Measurements from ENCODE around the gene KANK3. TPM values are rescaled to one million over a fixed set of nuclear protein-coding genes. Genes with fewer than 3 reads are reported as not detected.

Gene KANK3
- total RNA-seq, 2 donors from 2014 or later = 15.4 to 23.8 TPM

DNA sequence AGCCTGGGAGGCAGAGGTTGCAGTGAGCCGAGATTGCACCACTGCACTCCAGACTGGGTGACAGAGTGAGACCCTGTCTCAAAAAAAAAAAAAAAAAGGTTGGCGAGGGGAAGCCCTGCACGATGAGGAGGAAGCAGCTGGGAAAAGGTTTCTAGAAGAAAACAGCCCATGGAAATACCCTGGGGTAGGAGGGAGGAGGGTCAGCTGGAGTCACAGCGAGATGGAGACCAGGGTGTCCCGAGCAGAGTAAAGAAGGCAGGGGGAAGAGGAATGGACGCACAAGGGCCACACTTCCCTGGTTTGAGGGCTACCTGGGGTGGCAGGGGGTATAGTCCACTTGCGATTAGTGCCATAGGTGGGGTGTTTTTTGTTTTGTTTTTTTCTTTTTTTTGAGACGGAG is 6.4 kb downstream of the KANK3 start:
- TF ChIP-seq POLR2AphosphoS5 (IDR thresholded peaks at IDR 0.05) = no peak
- TF ChIP-seq, protein P1, sequence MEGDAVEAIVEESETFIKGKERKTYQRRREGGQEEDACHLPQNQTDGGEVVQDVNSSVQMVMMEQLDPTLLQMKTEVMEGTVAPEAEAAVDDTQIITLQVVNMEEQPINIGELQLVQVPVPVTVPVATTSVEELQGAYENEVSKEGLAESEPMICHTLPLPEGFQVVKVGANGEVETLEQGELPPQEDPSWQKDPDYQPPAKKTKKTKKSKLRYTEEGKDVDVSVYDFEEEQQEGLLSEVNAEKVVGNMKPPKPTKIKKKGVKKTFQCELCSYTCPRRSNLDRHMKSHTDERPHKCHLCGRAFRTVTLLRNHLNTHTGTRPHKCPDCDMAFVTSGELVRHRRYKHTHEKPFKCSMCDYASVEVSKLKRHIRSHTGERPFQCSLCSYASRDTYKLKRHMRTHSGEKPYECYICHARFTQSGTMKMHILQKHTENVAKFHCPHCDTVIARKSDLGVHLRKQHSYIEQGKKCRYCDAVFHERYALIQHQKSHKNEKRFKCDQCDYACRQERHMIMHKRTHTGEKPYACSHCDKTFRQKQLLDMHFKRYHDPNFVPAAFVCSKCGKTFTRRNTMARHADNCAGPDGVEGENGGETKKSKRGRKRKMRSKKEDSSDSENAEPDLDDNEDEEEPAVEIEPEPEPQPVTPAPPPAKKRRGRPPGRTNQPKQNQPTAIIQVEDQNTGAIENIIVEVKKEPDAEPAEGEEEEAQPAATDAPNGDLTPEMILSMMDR (IDR thresholded peaks at IDR 0.05) = no peak
- no peak for TF ChIP-seq POLR2A (IDR thresholded peaks at IDR 0.05)
- Histone ChIP-seq H3K27ac (no peak overlapping the region), H3K9me3 (no peaks in the 10 kb centered on the region), H3K4me3 (no peak overlapping the region), H3K27me3 (replicated peaks; ENCODE audit: insufficient read depth) (no peaks in the 10 kb centered on the region), H3K36me3 (no peaks in the 10 kb centered on the region), H3K4me1 (replicated peaks) (peaks cover 7% of the 10 kb centered on the region)
- 68% methylated on average over 8 of the region's 8 CpGs for WGBS
- DNase-seq (ENCODE audit: low spot score) = no peak
- intact Hi-C loops (cut with DNase I) = no loop called here

DNA sequence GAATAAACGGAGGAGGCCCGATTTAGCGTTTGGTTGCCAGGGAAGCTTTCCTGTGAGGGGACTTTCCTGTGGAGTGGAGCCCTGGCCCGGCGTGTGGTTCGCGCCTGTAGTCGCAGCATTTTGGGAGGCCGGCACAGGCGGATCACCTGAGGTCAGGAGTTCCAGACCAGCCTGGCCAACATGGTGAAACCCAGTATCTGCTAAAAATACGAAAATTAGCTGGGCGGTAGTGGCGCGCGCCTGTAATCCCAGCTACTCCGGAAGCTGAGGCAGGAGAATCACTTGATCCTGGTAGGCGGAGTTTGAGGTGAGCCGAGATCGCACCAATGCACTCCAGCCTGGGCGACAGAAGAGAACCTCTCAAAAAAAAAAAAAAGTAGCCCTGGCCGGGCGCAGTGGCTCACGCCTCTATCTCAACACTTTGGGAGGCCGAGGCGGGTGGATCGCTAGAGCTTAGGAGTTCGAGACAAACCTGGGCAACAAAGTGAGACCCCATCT is 6.9 kb downstream of the KANK3 start:
- Histone ChIP-seq H3K27me3 (replicated peaks; ENCODE audit: insufficient read depth) (no peaks in the 10 kb centered on the region), H3K36me3 (no peaks in the 10 kb centered on the region), H3K4me1 (replicated peaks) (peaks cover 7% of the 10 kb centered on the region), H3K4me3 (no peak overlapping the region), H3K27ac (no peak overlapping the region), H3K9me3 (no peaks in the 10 kb centered on the region)
- 29% methylated on average over 27 of the region's 27 CpGs for WGBS
- no peak for DNase-seq (ENCODE audit: low spot score)
- TF ChIP-seq POLR2A (IDR thresholded peaks at IDR 0.05) = no peak
- no peak for TF ChIP-seq POLR2AphosphoS5 (IDR thresholded peaks at IDR 0.05)
- TF ChIP-seq, protein P1 (IDR thresholded peaks at IDR 0.05) = no peak
- intact Hi-C loops (cut with DNase I) = no loop called here

DNA sequence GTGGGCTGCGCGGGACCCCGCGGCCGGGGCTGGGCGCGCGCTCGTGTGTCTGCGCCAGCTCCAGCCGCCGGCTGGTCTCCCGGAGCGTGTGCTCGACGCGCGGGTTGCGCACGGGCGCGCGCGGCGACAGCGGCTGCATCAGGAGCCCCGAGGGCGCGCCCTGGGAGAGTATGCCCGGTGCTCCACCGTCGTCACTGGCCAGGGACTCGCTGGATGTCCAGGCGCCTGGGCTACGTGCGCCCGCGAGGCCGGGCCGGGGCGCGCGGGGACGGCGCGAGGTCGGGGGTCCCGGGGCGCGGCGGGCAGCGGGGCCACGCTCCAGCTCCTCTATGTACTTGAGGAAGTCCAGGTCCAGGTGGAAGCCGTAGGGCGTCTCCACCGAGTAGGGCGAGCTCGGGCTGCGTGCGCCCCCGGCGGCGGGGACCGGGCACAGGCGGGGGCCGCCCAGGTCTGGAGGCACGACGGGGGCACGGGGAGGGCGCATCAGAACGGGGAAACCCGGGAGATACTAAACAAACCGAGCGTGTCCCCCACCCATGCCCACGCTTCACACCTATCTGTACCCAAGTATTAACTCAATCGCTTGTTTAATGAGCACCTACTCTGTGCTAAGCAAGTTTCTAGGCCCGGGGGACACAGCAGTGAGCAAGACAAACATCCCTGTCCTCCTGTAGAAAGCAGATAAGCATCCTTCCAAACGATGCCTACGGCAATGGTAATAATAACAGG is 7.6 kb downstream of the KANK3 start:
- intact Hi-C loops (cut with DNase I) = no loop called here
- Histone ChIP-seq H3K36me3 (no peaks in the 10 kb centered on the region), H3K4me3 (peak overlapping the region; percentile 21 to 41), H3K4me1 (replicated peaks) (peaks cover 2% of the 10 kb centered on the region), H3K27me3 (replicated peaks; ENCODE audit: insufficient read depth) (no peaks in the 10 kb centered on the region), H3K9me3 (no peaks in the 10 kb centered on the region), H3K27ac (peak overlapping the region in 1 of 2 donors; percentile 23)
- 12% methylated on average over 46 of the region's 79 CpGs for whole genome bisulfite sequencing
- DNase-seq (ENCODE audit: low spot score) = no peak
- TF ChIP-seq, protein P1 (IDR thresholded peaks at IDR 0.05) = no peak

DNA sequence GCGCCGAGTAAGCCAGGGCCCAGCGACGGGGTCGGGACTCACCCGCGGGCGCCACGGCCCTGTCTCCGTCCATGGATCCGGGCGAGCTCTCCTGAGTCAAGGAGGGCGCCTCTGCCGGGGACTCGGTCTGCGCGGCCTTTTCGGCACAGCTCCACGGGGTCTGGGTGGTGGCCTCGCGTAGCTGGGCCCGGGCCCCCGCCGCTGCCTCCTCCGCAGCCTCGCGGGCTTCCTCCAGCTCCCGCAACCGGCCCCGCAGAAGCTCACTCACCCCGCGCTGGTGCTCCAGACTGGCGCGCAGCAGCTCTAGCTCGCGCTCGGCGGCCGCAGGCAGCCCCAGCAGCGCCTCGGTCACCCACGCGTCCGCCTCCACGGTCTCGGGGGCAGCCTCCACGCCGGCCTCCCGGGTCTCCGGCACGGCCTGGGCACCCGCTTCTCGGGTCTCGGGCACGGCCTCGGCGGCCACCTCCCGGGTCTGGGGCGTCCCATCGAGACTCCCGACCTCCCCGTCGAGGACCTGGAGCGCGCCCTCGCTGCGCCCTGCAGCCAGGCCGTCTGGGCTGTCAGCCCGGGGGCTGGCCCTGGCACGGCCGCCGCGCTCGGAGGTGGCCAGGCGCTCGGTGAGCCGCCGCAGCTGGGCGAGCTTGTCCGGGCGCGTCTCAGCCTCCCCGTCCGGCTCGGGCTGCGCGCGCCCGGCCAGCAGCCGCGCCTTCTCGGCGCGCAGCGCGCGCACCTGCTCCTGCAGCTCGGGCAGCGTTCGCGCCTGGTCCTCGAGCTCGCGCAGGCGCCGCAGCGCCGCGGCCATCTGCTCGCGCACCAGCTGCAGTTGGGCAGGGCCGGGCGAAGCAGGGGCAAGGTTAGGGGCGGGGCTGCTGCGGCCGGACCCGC is 8.4 kb downstream of the KANK3 start:
- intact Hi-C loops (cut with DNase I) = no loop called here
- Histone ChIP-seq H3K36me3 (no peaks in the 10 kb centered on the region), H3K4me3 (peak overlapping the region; percentile 21 to 41), H3K27me3 (replicated peaks; ENCODE audit: insufficient read depth) (no peaks in the 10 kb centered on the region), H3K4me1 (replicated peaks) (no peaks in the 10 kb centered on the region), H3K9me3 (no peaks in the 10 kb centered on the region), H3K27ac (peak overlapping the region in 1 of 2 donors; percentile 23)
- WGBS = 11% methylated on average over 87 of the region's 117 CpGs
- TF ChIP-seq POLR2AphosphoS5 (IDR thresholded peaks at IDR 0.05) = no peak
- TF ChIP-seq, protein P1 (IDR thresholded peaks at IDR 0.05) = no peak
- no peak for TF ChIP-seq POLR2A (IDR thresholded peaks at IDR 0.05)
- peak; percentile 40 for DNase-seq (ENCODE audit: low spot score)

All from prostate gland (tissue), 2 donors.